HG02588 (cell line): ENCODE data around the gene KPNA5.
"Not testable (repeated sequence)": the region's sequence is repeated elsewhere in the genome, so short reads cannot be mapped to it uniquely, and the experiment has no call there.

Source experiments
- ATAC-seq: cut with Tn5 transposase; IDR thresholded peaks from one replicate; pipeline ENCODE4 v1.9.1; 2021; ENCODE audit warnings: mild to moderate bottlenecking, moderate library complexity; ENCODE audit not compliant: unreplicated experiment

The KPNA5 gene

GRCh38 chr6:116697480-116697879 is 16.5 kb downstream of the KPNA5 start:
- ATAC-seq = peak; percentile 55

GRCh38 chr6:116703888-116704287 is 22.9 kb downstream of the KPNA5 start:
- not testable (repeated sequence) for ATAC-seq

- ATAC-seq = no peak
Measured at GRCh38 chr6:116705917-116706316, 24.9 kb downstream of the KPNA5 start.

- no peak for ATAC-seq
Measured at GRCh38 chr6:116714296-116714695, 33.3 kb downstream of the KPNA5 start.

GRCh38 chr6:116714761-116715160 is 33.8 kb downstream of the KPNA5 start:
- ATAC-seq = no peak

GRCh38 chr6:116726947-116727346 is 45.9 kb downstream of the KPNA5 start:
- no peak for ATAC-seq

GRCh38 chr6:116730513-116730912 is 49.5 kb downstream of the KPNA5 start:
- ATAC-seq = no peak

GRCh38 chr6:116737004-116737403 is 56.0 kb downstream of the KPNA5 start:
- ATAC-seq = no peak

GRCh38 chr6:116740486-116740885 is 59.5 kb downstream of the KPNA5 start:
- ATAC-seq = not testable (repeated sequence)

GRCh38 chr6:116741571-116741970 is 60.6 kb downstream of the KPNA5 start:
- no peak for ATAC-seq

GRCh38 chr6:116745176-116745575 is 64.2 kb downstream of the KPNA5 start:
- no peak for ATAC-seq

GRCh38 chr6:116761779-116762178 is 80.8 kb downstream of the KPNA5 start:
- ATAC-seq = no peak

GRCh38 chr6:116762235-116762634 is 81.2 kb downstream of the KPNA5 start:
- no peak for ATAC-seq

GRCh38 chr6:116763048-116763447 is 82.0 kb downstream of the KPNA5 start:
- no peak for ATAC-seq

- no peak for ATAC-seq
Measured at GRCh38 chr6:116763906-116764628, 83.1 kb downstream of the KPNA5 start.

GRCh38 chr6:116764629-116764960 is 83.6 kb downstream of the KPNA5 start:
- no peak for ATAC-seq

- no peak for ATAC-seq
Measured at GRCh38 chr6:116764961-116765841, 84.2 kb downstream of the KPNA5 start, which contains the start of gene FAM162B. Gene FAM162B (minus strand): TSS chr6:116765719. CDS start chr6:116765576, 143 bp downstream.

GRCh38 chr6:116766506-116767176 is 85.6 kb downstream of the KPNA5 start:
- no peak for ATAC-seq

- no peak for ATAC-seq
Measured at GRCh38 chr6:116767715-116768114, 86.7 kb downstream of the KPNA5 start.

- ATAC-seq = no peak
Measured at GRCh38 chr6:116772450-116772849, 91.4 kb downstream of the KPNA5 start.

- ATAC-seq = no peak
Measured at GRCh38 chr6:116773886-116774285, 92.9 kb downstream of the KPNA5 start.
